Keratinocyte (primary cell): ENCODE measurements around the gene TNIK. TPM values are rescaled to one million over a fixed set of nuclear protein-coding genes. Genes with fewer than 3 reads are reported as not detected.

Source experiments
- DNase-seq: peaks from one replicate; pipeline ENCODE4 v3.0.0-alpha.2; 2011; ENCODE audit warnings: low read depth, missing footprints, low spot score
- FAIRE-seq: peaks from 2 replicates; lab custom pipeline; 2011; peaks lifted over from hg19 to GRCh38; lab: Jason Lieb, UNC
- H2AFZ ChIP-seq: 2 replicates; pipeline ENCODE4 v1.6.0; 2012; ENCODE audit warnings: low read length, control low read depth, inconsistent platforms; ENCODE audit not compliant: control insufficient read depth
- H3K27ac ChIP-seq: 2 replicates; pipeline ENCODE4 v1.5.1; 2011; ENCODE audit warnings: low read length; ENCODE audit not compliant: control insufficient read depth, insufficient read depth
- H3K27me3 ChIP-seq: 3 replicates; pipeline ENCODE4 v1.6.0; 2011; ENCODE audit warnings: low read length; ENCODE audit not compliant: control insufficient read depth, insufficient read depth; ENCODE audit errors: extremely low read depth
- H3K36me3 ChIP-seq, 2 experiments: 2 replicates in 1 of 2; 3 replicates in 1 of 2; pipeline ENCODE4 v1.5.1; 2011; ENCODE audit warnings: low read length in 2 of 2, mild to moderate bottlenecking in 1 of 2; ENCODE audit not compliant: control insufficient read depth in 2 of 2, insufficient read depth in 2 of 2; ENCODE audit errors: extremely low read depth in 1 of 2
- H3K4me1 ChIP-seq: 3 replicates; pipeline ENCODE4 v1.5.1; 2011; ENCODE audit warnings: low read length; ENCODE audit not compliant: control insufficient read depth, insufficient read depth; ENCODE audit errors: extremely low read depth
- H3K4me2 ChIP-seq: 3 replicates; pipeline ENCODE4 v1.6.0; 2011; ENCODE audit warnings: low read depth, low read length; ENCODE audit not compliant: control insufficient read depth, insufficient read depth; ENCODE audit errors: extremely low read depth
- H3K4me3 ChIP-seq, 3 experiments: fragments of 200-600 bp in 1 of 3; sonication (generic) in 1 of 3; 2 replicates in 2 of 3; 3 replicates in 1 of 3; pipeline ENCODE4 v1.5.1; 2011 to 2016; ENCODE audit warnings: low read length in 3 of 3, mild to moderate bottlenecking in 3 of 3, control low read depth in 2 of 3, inconsistent platforms in 1 of 3, low read depth in 1 of 3, mixed read lengths in 1 of 3, mixed run types in 1 of 3, moderate library complexity in 1 of 3; ENCODE audit not compliant: control insufficient read depth in 2 of 3, insufficient read depth in 2 of 3; ENCODE audit errors: extremely low read depth in 1 of 3
- H3K79me2 ChIP-seq: 2 replicates; pipeline ENCODE4 v1.6.0; 2012; ENCODE audit warnings: low read length; ENCODE audit not compliant: control insufficient read depth, insufficient read depth
- H3K9ac ChIP-seq: 3 replicates; pipeline ENCODE4 v1.6.0; 2011; ENCODE audit warnings: low read length; ENCODE audit not compliant: control insufficient read depth, insufficient read depth; ENCODE audit errors: extremely low read depth
- H3K9me1 ChIP-seq: 3 replicates; pipeline ENCODE4 v1.6.0; 2011; ENCODE audit warnings: low read length; ENCODE audit not compliant: control insufficient read depth, insufficient read depth; ENCODE audit errors: extremely low read depth
- H3K9me3 ChIP-seq: 2 replicates; pipeline ENCODE4 v1.5.1; 2012; ENCODE audit warnings: low read depth, low read length; ENCODE audit not compliant: control insufficient read depth
- H4K20me1 ChIP-seq: 3 replicates; pipeline ENCODE4 v1.6.0; 2011; ENCODE audit warnings: low read length; ENCODE audit not compliant: control insufficient read depth, insufficient read depth; ENCODE audit errors: extremely low read depth
- CTCF ChIP-seq, 3 experiments: IDR thresholded peaks in 1 of 3; conservative IDR thresholded peaks in 1 of 3; optimal IDR thresholded peaks in 1 of 3; 2 replicates in 2 of 3; 3 replicates in 1 of 3; pipeline versions ENCODE3 to v1.5.1; 2011; ENCODE audit warnings: low read length in 3 of 3, mild to moderate bottlenecking in 3 of 3, moderate library complexity in 2 of 3, control low read depth in 1 of 3, inconsistent platforms in 1 of 3; ENCODE audit not compliant: insufficient read depth in 2 of 3; ENCODE audit errors: extremely low read depth in 1 of 3
- EZH2 ChIP-seq: IDR thresholded peaks from one replicate; pipeline ENCODE4 v1.6.1; 2012; ENCODE audit warnings: inconsistent platforms, mild to moderate bottlenecking, low read length, moderate library complexity
- dilution Hi-C: fragments of 300-500 bp; cut with MboI; formaldehyde crosslinking; loops from one replicate; pipeline ENCODE4 v1.7.0; 2020; ENCODE audit warnings: low sequenced_read_pairs; ENCODE audit not compliant: extremely low pct_ligation_motif_present
- polyA plus RNA-seq, 5 experiments: library from polyadenylated mRNA; depleted of rRNA in 3 of 5; stranded (reverse) in 3 of 5; stranded (forward) in 1 of 5; unstranded in 1 of 5; fragments of >200 nt; gene quantifications; 1 replicate in 1 of 5; 2 replicates in 3 of 5; 3 replicates in 1 of 5; pipeline versions ENCODE4 v1.2.1 to v1.2.3, GENCODE V29; 2011 to 2012; ENCODE audit warnings: missing spikeins in 2 of 5, low read depth in 1 of 5, low replicate concordance in 1 of 5

TNIK gene
- polyA plus RNA-seq, 1 donor (not counting 4 experiments of a cell fraction or from before 2014, with no cell fraction given) = 4.4 TPM

DNA sequence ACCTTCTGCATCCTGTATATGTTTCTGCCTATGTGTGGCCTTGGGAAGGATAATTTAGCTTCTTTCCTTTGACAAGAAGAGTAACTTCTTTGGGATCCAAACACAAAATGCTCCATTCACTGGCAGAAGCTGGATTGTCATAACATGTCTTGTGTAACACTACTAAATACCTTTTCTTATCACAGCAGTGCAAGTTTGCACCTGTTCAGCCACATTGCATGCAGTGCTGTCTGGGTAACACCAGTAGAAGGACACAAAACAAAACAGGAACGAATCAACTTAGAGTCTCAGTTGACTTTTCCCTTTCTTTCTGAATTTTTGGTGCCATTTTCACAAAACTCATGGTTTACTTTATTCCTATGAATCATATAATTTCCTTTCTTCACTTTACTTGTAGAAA, 43.6 kb upstream of the TNIK start:
- Histone ChIP-seq H3K4me1 (peaks cover 5% of the 10 kb centered on the region), H3K4me3 (no peak overlapping the region), H3K27me3 (no peaks in the 10 kb centered on the region), H3K9me1 (no peaks in the 10 kb centered on the region), H3K4me2 (no peak overlapping the region), H3K27ac (no peak overlapping the region), H3K79me2 (no peaks in the 10 kb centered on the region), H3K36me3 (no peaks in the 10 kb centered on the region), H3K9ac (no peak overlapping the region), H4K20me1 (no peaks in the 10 kb centered on the region), H2AFZ (no peak overlapping the region), H3K9me3 (no peaks in the 10 kb centered on the region)
- FAIRE-seq = no peak
- dilution Hi-C loops = no loop called here
- DNase-seq = no peak
- TF ChIP-seq EZH2 (no peak), CTCF (optimal IDR thresholded peaks at IDR 0.05 in 1 of 3, IDR thresholded peaks at IDR 0.05 in 1 of 3, conservative IDR thresholded peaks at IDR 0.05 in 1 of 3; ENCODE audit: extremely low read depth in 1 of 3, insufficient read depth in 2 of 3, low read length in 3 of 3) (no peak)

GRCh38 chr3:171498921-171499320, 38.7 kb upstream of the TNIK start:
- no peaks in the 10 kb centered on the region for H3K9me3 ChIP-seq
- FAIRE-seq = no peak

More at GRCh38 chr3:171498921-171499320, 38.7 kb upstream of the TNIK start:
- Histone ChIP-seq H3K27ac (no peak overlapping the region), H4K20me1 (no peaks in the 10 kb centered on the region), H3K36me3 (no peaks in the 10 kb centered on the region), H3K4me3 (no peak overlapping the region), H3K9me1 (no peaks in the 10 kb centered on the region), H3K79me2 (no peaks in the 10 kb centered on the region), H3K4me2 (no peak overlapping the region), H3K27me3 (no peaks in the 10 kb centered on the region), H2AFZ (no peak overlapping the region), H3K4me1 (peaks cover 5% of the 10 kb centered on the region), H3K9ac (no peak overlapping the region)
- TF ChIP-seq CTCF (optimal IDR thresholded peaks at IDR 0.05 in 1 of 3, IDR thresholded peaks at IDR 0.05 in 1 of 3, conservative IDR thresholded peaks at IDR 0.05 in 1 of 3; ENCODE audit: extremely low read depth in 1 of 3, insufficient read depth in 2 of 3, low read length in 3 of 3) = no peak
- no peak for TF ChIP-seq EZH2
- dilution Hi-C loops = no loop called here
- DNase-seq = no peak
